Frontal cortex (tissue), 4 donors: Measurements from ENCODE around the gene SLIT3. TPM values are rescaled to one million over a fixed set of nuclear protein-coding genes. Genes with fewer than 3 reads are reported as not detected.

Experiments
- DNase-seq, 2 donors: peaks; one replicate each; pipeline ENCODE4 v3.0.0; 2012; ENCODE audit warnings: low spot score in 2 of 2
- FAIRE-seq: peaks from 2 replicates; lab custom pipeline; 2012; peaks lifted over from hg19 to GRCh38; lab: Jason Lieb, UNC
- total RNA-seq: library from RNA; depleted of rRNA; stranded (reverse); fragments of >200 nt; gene quantifications from one replicate; pipeline ENCODE4 v1.2.3, GENCODE V29; 2014
- donor health status: control.
- donor health status: control.
- donor health status: control.

Gene SLIT3
- total RNA-seq, 1 donor from 2014 or later: 2.0 TPM

DNA sequence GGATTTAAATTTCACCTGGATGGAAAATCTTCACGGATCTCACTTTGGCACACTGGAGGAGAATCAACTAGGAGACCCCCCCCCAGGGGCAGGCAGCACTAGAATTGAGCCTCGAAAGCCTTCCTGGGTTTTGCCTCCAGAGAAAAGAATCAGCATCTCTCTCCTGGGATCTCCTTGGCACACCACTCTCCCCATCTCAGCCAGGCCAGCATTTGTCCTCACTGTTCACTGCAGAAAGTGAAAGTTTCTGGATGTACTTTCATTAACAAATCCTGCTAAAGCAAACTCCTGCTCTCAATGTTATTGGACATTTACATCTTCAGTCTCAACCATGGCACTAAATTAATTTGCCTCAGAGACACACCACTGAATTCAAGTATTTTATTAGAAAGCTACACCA lies 312.2 kb downstream of the SLIT3 start:
- DNase-seq: no peak
- no peak for FAIRE-seq

DNA sequence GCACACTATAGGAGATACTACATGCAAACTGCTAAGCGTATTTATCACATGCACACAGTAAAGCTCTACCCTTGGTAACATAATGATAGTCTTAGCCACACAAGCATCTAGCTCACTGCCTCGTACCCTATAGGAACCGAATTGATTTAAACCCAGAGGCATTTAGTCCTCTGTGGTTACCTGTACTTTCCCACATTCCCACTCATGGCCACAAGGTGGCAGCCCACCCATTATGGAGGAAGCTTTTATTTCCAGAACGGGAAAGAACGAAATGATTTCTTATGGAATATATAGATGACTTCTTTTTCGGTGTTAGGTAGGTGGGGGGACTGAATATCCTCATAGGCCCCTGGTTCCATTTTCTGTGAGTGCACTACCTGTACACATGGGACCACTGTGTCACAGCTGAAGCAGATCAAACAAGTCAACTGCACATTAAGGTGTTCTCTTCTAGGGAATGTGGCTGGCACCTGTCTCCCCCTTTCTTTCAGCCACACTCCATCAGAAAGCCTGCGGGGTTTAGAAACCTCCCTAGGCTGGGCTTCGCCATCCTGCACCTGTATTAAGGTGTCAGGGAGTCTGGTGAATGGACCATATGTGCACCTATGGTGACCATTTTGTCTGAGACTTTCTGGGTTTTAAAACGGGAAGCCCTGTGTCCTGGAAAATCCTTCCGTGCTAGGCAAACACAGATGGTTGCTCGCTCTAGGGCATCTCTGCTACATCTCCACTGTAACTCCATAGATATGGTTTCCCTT lies 313.2 kb downstream of the SLIT3 start:
- no peak for FAIRE-seq
- peak; percentile 26 to 55 for DNase-seq

DNA sequence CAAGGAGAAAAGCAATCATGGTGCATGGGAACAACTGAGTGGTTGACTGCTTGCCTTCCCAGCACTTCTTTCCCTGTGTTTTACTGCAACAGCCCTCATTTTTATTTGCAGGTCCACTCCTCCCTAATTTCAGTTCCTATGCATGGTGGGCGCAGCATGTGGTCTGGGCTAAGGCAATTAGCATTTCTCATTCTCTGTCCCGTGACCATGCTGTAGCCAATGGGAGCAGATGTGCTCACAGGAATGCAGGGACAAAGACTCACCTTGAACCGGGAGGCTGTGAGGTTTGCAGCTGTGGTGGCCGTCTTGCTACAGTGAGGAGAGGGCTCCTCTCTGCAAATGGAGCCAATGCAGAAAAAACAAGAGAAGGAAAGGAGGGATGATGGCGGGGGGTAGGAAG lies 315.5 kb downstream of the SLIT3 start:
- DNase-seq: no peak
- no peak for FAIRE-seq

DNA sequence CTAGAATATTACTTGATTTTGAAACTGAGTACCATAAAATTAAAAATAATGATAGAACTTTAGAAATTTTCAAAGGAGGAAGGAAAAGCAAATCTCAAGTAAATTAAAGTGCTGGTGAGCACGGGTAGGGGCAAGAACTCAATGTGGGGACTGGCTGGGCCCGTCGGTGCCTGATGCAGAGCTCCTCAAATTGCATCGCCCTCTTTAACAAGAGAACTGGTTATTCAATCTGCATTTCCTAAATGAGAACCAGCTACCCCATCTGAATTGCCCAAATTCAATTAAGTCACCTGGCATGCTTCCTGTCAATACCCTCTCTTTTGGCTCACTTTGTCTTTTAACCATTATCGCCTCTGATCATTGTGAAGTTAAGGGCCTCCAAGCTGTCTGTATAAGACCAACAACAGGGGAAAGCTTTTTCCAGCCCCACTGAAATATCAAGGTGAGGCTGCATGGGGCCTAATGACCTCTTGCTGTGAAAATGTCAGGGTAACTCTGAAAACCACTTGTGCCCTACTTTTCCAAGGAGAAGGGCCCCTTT lies 316.7 kb downstream of the SLIT3 start:
- FAIRE-seq (no peak), DNase-seq (no peak)

DNA sequence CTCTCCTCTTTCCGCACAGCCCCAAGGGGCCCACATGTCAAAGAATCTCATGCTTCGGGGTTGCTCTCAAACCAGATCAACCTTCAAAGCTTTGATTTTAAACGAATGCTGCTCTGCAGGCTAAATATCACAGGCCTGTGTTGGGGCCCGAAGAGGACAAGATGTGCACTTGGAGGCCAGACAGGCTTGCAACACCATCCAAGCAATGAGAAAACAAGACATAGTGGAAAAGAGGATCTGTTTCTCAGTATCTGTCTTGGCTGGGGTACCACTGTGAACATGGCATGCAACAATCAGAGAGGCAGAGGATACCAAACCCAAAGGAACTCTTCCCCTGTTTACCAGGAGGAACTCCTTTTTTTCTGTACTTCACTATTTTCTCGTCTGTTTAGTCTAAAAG lies 321.8 kb downstream of the SLIT3 start:
- no peak for DNase-seq
- FAIRE-seq: no peak

DNA sequence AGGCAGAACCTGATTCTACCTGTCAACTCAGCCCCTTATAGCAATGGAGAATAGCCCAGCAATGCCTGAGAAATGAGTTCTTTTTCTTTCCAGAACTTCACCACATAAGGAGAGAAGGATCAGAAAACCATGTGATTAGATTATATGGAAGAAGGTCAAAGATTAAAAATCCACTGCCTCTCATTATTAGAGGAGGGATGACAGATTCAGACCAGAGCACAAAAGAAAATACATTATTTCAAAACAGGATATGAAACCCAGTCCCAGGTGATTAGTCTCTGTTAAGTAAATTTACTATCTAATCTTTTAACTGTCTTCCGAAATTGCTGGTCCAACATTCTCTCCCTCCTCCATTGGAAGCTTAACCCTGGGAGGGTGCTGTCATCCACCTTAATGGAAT lies 322.4 kb downstream of the SLIT3 start:
- DNase-seq (no peak), FAIRE-seq (no peak)

DNA sequence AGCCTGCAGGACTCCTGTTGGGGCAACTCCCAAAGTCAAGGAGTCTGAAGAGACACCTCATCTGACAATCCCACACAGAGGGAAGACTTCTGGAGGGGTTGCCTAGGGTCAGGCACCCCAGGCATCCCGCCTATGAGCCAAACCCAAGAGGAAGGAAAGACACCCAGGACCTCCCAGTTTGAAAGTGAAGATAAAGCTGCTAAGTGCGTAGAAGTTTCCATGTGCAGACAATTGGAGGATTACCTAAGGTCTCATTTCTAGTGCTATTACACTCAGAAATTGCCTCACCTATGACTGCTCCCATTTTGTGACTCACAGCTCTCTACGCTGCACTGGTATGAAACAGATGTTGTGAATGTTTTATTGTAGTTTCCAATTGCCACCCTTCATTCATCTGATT lies 322.9 kb downstream of the SLIT3 start:
- FAIRE-seq: no peak
- no peak for DNase-seq

DNA sequence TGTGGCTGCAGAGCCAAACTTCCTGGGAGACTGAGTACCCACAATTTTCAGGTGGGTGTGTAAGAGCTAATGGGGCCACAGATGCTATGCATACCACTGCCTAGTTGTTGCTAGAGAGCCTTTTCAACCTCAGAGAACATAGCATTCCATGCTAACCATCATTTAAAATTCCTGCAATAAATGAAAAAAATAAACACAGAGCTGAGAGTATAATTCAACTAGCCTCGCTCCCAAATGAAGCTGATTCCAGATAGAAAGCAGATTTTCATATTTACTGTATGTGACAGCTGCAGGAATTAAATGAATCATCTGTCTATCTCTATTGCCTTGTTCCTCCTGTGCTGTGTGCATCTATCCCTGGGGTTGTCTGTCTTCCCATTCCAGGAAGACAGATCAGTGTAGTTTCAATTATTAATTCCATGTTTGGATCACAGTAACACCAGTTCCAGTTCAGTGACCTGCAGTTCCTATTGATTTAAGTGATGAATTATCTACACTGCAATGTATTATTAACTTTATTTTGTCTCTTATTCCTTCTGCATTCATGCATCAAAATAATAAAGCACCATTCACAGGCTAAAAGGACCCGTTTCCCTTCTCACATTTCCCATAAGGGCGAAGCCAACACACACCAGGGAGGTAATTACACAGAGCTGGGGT lies 324.5 kb downstream of the SLIT3 start:
- FAIRE-seq (no peak), DNase-seq (no peak)

DNA sequence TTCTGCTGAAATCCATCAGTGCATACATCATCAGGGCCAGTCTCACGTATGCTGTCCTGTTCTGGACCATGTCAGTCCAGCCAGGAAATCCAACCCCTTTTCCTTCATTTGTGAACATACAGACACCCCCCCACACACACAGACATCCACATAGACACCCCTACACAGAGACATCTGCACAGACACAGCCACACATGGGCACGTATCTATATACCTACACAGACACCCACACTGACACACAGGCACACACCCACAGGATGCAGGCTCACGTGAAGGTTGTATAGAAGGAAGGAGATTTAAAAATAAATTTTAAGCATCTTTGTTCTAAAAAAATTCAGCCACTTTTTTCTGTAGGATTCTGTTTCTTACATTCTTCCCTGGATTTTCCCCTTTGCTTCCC lies 325.6 kb downstream of the SLIT3 start:
- DNase-seq: no peak
- FAIRE-seq: no peak

DNA sequence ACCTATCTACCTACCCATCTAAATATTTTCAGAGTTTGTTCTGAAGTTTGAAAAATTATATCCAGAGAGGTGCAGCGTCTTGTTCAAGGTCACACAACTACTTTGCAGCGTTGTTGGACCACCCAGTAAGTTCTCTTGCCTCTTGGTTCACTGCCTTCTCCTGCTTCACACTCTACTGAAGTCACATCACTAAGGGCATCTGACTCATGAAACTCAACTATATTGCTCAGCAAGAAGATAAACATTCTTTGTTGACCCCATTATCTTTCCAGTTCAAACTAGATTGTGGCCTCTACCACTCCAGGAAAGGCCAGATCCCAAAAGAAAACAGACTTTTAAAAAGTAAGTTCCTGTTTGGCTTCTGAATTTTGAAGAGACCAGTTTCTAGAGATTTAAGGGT lies 326.9 kb downstream of the SLIT3 start:
- no peak for FAIRE-seq
- no peak for DNase-seq

DNA sequence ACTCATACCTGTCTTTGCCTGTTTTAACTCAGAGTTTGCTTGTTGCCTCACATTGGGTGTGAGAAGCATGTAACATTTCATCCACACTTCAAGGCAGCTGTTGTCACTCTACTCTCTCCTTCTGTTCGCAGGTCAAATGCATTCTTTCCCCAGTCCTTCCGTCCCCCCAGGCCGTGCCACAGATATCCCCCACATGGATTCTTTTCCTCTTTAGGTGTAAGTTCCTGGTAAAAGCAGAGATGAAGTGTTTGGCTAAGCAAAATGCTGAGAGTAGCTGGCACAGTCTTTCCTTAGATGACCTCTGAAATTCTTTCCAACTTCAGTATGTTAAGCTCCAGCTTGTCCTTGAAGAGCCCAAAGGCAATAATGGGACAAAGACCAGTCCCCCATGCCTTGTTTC lies 328.2 kb downstream of the SLIT3 start:
- no peak for FAIRE-seq
- no peak for DNase-seq

DNA sequence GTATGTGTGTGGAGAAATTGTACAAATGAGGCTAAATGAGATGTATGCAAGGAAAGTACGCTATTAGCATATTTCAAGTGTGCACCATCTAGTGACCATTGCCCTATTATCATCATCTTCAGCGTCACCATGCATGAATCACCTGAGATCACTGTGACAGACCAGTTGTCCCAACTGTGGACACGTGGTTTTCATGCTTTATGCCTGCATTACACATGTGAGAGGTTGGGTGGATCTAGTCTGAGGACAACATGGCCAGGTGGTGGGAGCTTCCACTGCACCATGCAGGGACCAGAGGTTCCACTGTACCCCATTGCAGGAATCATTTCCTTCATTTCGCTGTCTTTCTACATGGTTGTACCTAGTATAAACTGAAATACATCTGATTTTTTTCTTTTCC lies 329.8 kb downstream of the SLIT3 start:
- no peak for DNase-seq
- FAIRE-seq: no peak

DNA sequence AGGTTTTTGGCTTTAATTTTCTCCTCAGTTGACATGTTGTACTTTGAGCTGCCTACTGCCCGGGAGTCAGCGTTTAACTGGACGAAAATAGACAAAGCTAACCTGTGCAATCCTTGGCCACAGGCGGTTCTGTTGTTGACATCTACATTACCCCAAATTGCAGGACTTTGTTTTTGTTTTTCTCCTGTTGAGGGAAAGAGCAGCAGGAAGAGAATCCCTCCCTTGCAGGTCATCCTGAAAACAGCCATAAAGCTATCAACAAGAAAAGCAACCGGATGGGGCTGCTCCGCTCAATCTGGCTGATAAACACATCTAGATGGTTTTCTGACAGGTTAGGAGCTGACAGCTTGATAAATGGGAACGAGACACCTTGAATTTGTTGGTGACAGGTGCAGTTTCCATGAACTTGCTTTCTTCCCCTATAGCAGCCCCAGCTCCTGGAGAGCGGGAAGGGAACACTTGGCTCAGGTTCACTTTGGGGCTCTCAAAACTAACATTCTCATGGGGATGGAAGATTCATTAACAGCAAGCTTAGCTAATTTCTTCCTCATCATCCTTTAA lies 331.5 kb downstream of the SLIT3 start:
- DNase-seq (no peak), FAIRE-seq (no peak)

DNA sequence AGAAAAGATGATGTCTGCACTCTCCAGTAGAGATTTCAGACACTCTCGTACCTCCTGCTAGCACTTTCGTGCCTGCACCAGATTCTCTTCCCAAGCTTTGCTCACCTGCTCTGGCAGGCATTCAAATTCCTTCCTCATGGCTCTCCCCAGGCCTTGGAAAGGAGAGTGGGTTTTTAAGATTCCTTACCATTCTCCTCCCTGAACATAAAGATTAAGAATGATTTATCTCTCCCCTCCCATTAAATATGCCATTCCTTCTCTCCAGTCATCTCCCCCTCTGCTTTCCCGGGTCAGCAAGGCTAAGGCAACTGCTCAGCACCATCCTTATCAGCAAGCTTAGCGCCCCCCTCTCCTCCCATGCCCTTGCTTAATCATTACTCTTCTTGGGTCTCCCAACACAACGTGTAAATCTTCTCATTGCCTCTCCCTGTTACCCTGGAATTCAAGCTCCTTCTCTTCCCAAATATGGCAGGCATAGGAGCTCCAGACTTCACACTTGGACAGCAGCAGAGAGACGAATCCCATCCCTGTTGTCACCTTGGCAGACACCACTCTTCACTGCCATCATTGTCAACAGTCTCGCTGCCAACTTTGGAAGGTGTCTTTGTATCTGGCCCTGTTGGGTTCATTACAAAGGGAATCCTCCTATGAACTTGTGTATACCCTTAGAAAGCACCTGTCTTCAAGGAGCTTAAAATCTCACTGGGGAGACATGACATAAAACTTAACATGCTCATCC lies 332.9 kb downstream of the SLIT3 start:
- DNase-seq (no peak), FAIRE-seq (no peak)

DNA sequence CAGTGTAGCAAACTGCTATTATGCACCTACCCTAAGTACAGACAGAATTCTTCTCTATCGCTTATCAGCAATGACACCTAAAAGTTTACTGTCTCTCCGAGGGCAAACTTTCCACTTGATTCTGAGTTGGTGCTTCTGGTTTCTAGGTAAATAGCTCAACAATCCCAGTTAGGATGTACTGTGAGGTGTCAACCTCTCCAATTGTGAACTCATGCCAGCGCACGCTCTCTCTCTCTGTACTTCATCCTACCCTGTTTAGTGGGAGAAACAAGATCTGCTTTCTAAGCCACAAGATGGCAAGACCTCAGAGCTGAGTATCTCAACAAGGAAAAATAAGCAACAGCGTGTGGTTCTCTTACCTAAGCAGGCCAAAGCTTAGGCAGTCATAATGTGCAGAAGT lies 335.3 kb downstream of the SLIT3 start:
- DNase-seq: no peak
- no peak for FAIRE-seq

DNA sequence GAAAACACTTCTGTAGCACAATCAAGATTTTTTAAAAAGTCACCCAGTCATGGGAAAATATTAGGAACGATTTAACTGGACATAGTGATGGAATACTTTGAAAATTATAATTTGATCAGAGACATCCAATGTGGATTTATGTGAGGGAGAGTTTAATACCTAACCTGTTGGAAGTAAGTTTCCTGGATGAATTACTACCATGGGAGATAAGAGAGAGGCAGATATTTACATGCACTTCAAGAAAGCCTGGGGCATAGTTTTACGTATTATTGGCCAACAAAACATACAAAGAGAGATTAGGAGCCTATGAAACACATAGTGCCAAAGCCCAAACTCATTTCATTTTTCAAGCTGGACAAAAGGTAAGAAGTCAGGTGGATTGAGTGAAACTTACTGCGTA lies 336.8 kb downstream of the SLIT3 start:
- no peak for FAIRE-seq

DNA sequence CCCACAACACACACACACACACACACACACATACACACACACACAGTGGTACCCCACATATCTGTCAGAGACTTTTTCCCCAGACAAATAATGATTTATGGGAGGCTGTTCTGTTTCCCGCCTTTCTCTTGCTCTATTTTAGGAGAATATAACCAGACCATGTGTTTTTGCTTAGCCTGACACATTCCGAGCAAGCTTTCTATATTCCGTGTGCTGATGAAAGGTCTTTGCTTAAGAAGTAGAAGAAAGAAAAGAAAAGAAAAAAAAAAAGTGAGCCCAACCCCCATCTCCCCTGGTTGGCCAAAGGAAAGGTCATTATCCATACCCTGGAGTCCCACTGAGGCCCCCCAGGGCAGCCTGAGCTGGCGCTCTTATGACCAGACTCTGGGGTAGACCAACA lies 338.6 kb downstream of the SLIT3 start:
- DNase-seq (no peak), FAIRE-seq (no peak)

More for the DNA sequence above, 336.8 kb downstream of the SLIT3 start:
- DNase-seq: no peak

DNA sequence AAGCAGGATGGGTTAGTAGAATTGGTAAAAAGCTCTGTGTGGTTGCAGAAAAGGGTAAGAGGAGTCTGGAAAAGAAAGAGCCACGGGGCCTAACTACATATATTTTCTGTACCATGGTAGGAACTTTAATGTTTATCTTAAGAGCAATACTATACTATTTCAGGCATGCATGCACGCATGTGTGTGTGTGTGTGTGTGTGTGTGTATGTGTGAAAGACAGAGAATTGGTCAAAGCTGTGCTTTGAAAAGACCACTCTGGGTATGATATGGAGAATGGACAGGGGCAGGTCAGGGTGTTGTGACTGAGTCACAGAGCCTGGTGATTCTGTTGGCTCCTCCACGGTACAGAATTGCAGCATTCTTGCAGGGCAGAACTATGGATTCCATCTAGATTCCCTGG lies 339.3 kb downstream of the SLIT3 start:
- DNase-seq: no peak
- no peak for FAIRE-seq

DNA sequence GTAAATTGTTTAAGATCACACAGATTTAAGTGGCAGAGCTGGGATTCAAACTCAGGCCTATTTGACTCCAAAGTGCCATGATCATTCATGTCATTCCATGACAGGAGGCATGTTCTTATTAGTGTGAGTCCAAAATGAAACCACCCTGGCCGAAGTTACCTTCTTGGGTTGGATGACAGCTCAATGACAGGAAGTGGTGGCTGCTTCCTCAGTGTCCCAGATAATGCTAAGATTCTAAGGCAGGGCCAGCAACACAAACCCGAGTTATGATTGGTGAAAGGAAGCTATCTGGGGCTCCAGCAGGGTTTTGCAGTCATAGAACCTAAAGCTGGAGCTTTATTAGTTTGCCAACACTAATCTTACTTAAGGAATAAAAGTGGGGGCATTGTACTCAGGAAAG lies 340.4 kb downstream of the SLIT3 start:
- DNase-seq (no peak), FAIRE-seq (no peak)

DNA sequence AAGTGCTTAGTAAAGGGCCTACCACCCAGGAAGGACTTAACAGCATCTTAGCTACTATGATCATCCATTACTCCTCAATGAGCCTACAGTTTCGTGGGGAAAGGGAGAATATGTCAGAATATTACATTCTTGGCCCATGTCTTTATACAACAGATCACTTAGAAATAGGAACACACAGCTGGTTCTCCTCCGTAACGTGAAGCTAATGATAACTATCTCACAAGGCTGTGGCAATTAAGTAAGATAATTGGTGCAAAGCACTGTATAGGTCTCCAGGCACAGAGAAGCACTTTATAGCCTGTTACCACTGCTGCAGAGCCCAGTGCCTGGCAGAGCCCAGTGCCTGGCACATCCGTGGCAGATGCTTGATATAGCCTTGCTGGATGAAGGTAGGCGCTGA lies 347.6 kb downstream of the SLIT3 start:
- DNase-seq (no peak), FAIRE-seq (no peak)

DNA sequence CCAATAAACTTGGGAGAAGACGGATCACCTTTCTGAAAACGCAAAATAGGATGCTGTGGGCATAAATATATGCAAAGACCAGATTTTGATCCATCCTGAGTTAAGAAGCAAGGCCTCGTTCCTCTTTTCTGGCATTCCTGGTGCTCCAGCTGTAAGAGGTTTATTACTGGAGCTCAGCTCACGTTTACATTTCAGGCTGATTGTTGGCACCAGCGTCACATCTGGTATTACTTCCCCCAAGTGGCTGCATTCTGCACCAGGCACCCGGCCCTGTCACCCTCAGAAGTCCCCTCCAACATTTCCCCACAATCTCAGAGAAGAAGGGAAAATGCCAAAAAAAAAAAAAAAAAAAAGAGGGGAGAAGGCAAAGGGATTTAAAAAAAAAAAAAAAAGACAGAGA lies 348.7 kb downstream of the SLIT3 start:
- FAIRE-seq (no peak), DNase-seq (no peak)
